Measurements from ENCODE around the gene SP110.

The SP110 gene

GRCh38 chr2:230184727-230185578, 34.8 kb downstream of the SP110 start:
- no peaks in the 10 kb centered on the region for H3K9me3 ChIP-seq (ENCODE audit: control insufficient read depth, low read depth, low read length)
- H3K4me1 ChIP-seq (ENCODE audit: control insufficient read depth, low read depth, low read length) = no peaks in the 10 kb centered on the region
- no peak overlapping the region for H3K4me3 ChIP-seq (ENCODE audit: low read length)
- no peaks in the 10 kb centered on the region for H3K36me3 ChIP-seq (ENCODE audit: control insufficient read depth, low read depth, low read length)
- no peak overlapping the region for H3K9ac ChIP-seq (ENCODE audit: low read length)
- H3K27me3 ChIP-seq (ENCODE audit: control insufficient read depth, insufficient read depth, low read length) = no peaks in the 10 kb centered on the region
- no peak overlapping the region for H3K27ac ChIP-seq (ENCODE audit: low read length)

DNA sequence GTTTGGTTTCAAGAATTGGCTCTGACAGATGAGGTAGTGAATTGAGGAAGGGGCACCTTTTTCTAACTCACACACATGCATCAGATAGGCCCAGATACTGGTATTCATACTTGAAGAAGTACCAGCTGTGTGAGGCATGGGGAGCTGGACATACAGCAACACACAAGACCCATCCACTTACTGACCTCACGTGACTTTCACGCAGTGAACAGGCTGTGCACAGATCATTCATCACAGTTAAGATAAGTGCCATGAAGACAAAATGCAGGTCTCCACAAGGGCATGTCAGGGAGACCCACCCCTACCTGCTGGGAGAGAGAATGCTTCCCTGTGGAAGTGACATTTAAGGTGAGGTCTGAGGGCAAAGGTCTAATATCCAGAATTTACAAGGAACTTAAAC, 38.6 kb downstream of the SP110 start:
- no peak overlapping the region for H3K4me3 ChIP-seq (ENCODE audit: low read length)

GRCh38 chr2:230179907-230180306, 39.9 kb downstream of the SP110 start:
- no peaks in the 10 kb centered on the region for H3K36me3 ChIP-seq (ENCODE audit: control insufficient read depth, low read depth, low read length)
- no peak overlapping the region for H3K4me3 ChIP-seq (ENCODE audit: low read length)
- H3K27ac ChIP-seq (ENCODE audit: low read length) = no peak overlapping the region
- no peaks in the 10 kb centered on the region for H3K27me3 ChIP-seq (ENCODE audit: control insufficient read depth, insufficient read depth, low read length)
- H3K9me3 ChIP-seq (ENCODE audit: control insufficient read depth, low read depth, low read length) = no peaks in the 10 kb centered on the region
- peaks cover 12% of the 10 kb centered on the region for H3K4me1 ChIP-seq (ENCODE audit: control insufficient read depth, low read depth, low read length)
- no peak overlapping the region for H3K9ac ChIP-seq (ENCODE audit: low read length)

More for the DNA sequence above, 38.6 kb downstream of the SP110 start:
- Histone ChIP-seq H3K9ac (ENCODE audit: low read length) (no peak overlapping the region), H3K4me1 (ENCODE audit: control insufficient read depth, low read depth, low read length) (peaks cover 12% of the 10 kb centered on the region), H3K27ac (ENCODE audit: low read length) (no peak overlapping the region), H3K9me3 (ENCODE audit: control insufficient read depth, low read depth, low read length) (no peaks in the 10 kb centered on the region), H3K27me3 (ENCODE audit: control insufficient read depth, insufficient read depth, low read length) (no peaks in the 10 kb centered on the region), H3K36me3 (ENCODE audit: control insufficient read depth, low read depth, low read length) (no peaks in the 10 kb centered on the region)

- H3K27ac ChIP-seq (ENCODE audit: low read length) = no peak overlapping the region
- peaks cover 12% of the 10 kb centered on the region for H3K4me1 ChIP-seq (ENCODE audit: control insufficient read depth, low read depth, low read length)
- H3K36me3 ChIP-seq (ENCODE audit: control insufficient read depth, low read depth, low read length) = no peaks in the 10 kb centered on the region
- no peaks in the 10 kb centered on the region for H3K27me3 ChIP-seq (ENCODE audit: control insufficient read depth, insufficient read depth, low read length)
- no peak overlapping the region for H3K9ac ChIP-seq (ENCODE audit: low read length)
- H3K4me3 ChIP-seq (ENCODE audit: low read length) = no peak overlapping the region
- no peaks in the 10 kb centered on the region for H3K9me3 ChIP-seq (ENCODE audit: control insufficient read depth, low read depth, low read length)
These were observed 41.0 kb downstream of the SP110 start for GRCh38 chr2:230178546-230179485.

- Histone ChIP-seq H3K4me1 (ENCODE audit: control insufficient read depth, low read depth, low read length) (peaks cover 12% of the 10 kb centered on the region), H3K36me3 (ENCODE audit: control insufficient read depth, low read depth, low read length) (no peaks in the 10 kb centered on the region), H3K27ac (ENCODE audit: low read length) (no peak overlapping the region), H3K4me3 (ENCODE audit: low read length) (no peak overlapping the region), H3K9ac (ENCODE audit: low read length) (no peak overlapping the region), H3K9me3 (ENCODE audit: control insufficient read depth, low read depth, low read length) (no peaks in the 10 kb centered on the region), H3K27me3 (ENCODE audit: control insufficient read depth, insufficient read depth, low read length) (no peaks in the 10 kb centered on the region)
These were observed 42.8 kb downstream of the SP110 start for GRCh38 chr2:230176996-230177395.

DNA sequence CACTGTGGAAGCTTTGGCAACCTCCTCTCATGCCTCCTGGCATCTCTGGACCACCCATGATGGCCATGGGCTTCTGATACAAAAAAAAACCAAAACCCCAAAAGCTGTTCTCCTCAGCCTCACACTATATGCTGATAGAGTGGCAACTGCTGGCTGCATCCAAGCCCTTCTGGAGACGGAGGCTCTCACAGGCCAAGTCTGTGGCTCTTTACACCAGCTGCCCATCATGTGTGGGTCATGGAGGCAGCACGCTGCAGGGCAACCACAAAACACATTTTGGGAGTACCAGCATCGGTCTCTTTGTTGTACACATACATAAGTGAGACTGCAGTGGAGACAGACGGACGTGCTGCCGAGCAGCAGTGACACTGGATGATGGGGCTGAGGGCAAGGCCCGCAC, 45.3 kb downstream of the SP110 start:
- Histone ChIP-seq H3K27ac (ENCODE audit: low read length) (no peak overlapping the region), H3K36me3 (ENCODE audit: control insufficient read depth, low read depth, low read length) (no peaks in the 10 kb centered on the region), H3K4me1 (ENCODE audit: control insufficient read depth, low read depth, low read length) (peaks cover 12% of the 10 kb centered on the region), H3K9me3 (ENCODE audit: control insufficient read depth, low read depth, low read length) (no peaks in the 10 kb centered on the region), H3K9ac (ENCODE audit: low read length) (no peak overlapping the region), H3K4me3 (ENCODE audit: low read length) (no peak overlapping the region), H3K27me3 (ENCODE audit: control insufficient read depth, insufficient read depth, low read length) (no peaks in the 10 kb centered on the region)

DNA sequence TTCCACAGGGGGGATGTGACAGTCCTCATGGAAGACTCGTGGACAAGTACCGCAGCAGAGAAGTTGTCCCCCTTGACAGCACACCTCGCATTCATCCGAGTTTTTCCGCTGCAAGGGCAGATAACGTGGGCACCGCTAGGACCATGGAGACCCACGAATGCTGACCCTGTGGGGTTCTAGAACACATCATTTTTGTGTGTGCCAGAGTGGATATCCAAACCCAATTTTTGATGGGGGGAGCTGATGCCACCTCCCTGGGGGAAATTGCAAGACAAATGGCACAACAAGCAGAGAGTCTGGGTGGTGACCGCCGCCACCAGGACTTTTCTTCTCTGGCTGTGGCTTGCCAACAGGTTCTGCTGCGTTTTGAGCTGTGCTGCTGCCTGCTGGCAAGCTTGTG, 46.9 kb downstream of the SP110 start:
- Histone ChIP-seq H3K36me3 (ENCODE audit: control insufficient read depth, low read depth, low read length) (no peaks in the 10 kb centered on the region), H3K9ac (ENCODE audit: low read length) (no peak overlapping the region), H3K27ac (ENCODE audit: low read length) (no peak overlapping the region), H3K9me3 (ENCODE audit: control insufficient read depth, low read depth, low read length) (no peaks in the 10 kb centered on the region), H3K27me3 (ENCODE audit: control insufficient read depth, insufficient read depth, low read length) (no peaks in the 10 kb centered on the region), H3K4me3 (ENCODE audit: low read length) (no peak overlapping the region), H3K4me1 (ENCODE audit: control insufficient read depth, low read depth, low read length) (no peaks in the 10 kb centered on the region)

GRCh38 chr2:230172156-230172555, 47.6 kb downstream of the SP110 start:
- H3K9me3 ChIP-seq (ENCODE audit: control insufficient read depth, low read depth, low read length) = no peaks in the 10 kb centered on the region
- no peaks in the 10 kb centered on the region for H3K27me3 ChIP-seq (ENCODE audit: control insufficient read depth, insufficient read depth, low read length)

DNA sequence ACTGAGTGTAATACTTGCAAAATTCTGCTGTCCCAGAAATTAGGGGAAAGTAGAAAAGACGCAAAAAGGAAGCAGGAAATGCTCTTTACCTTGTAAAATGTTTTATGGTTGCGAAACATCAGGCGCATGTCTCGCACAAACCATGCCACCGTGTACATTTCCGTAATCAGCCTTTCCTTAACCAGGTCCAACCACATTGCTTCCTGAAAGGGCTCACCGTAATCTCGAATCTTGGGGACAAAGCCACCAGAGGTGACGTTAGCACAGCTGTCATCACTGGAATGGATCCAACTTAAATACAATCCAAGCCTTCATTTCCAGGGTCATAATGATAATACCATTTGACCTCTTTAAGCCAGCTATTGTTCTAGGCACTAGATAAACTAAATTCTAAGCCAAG, 49.3 kb downstream of the SP110 start:
- Histone ChIP-seq H3K9me3 (ENCODE audit: control insufficient read depth, low read depth, low read length) (no peaks in the 10 kb centered on the region), H3K9ac (ENCODE audit: low read length) (no peak overlapping the region), H3K4me1 (ENCODE audit: control insufficient read depth, low read depth, low read length) (no peaks in the 10 kb centered on the region), H3K27me3 (ENCODE audit: control insufficient read depth, insufficient read depth, low read length) (no peaks in the 10 kb centered on the region), H3K36me3 (ENCODE audit: control insufficient read depth, low read depth, low read length) (no peaks in the 10 kb centered on the region), H3K27ac (ENCODE audit: low read length) (no peak overlapping the region), H3K4me3 (ENCODE audit: low read length) (no peak overlapping the region)

More at GRCh38 chr2:230172156-230172555, 47.6 kb downstream of the SP110 start:
- H3K4me3 ChIP-seq (ENCODE audit: low read length) = no peak overlapping the region
- H3K36me3 ChIP-seq (ENCODE audit: control insufficient read depth, low read depth, low read length) = no peaks in the 10 kb centered on the region
- no peak overlapping the region for H3K27ac ChIP-seq (ENCODE audit: low read length)
- H3K9ac ChIP-seq (ENCODE audit: low read length) = no peak overlapping the region
- no peaks in the 10 kb centered on the region for H3K4me1 ChIP-seq (ENCODE audit: control insufficient read depth, low read depth, low read length)

GRCh38 chr2:230166557-230167170, 53.1 kb downstream of the SP110 start:
- H3K4me3 ChIP-seq (ENCODE audit: low read length) = no peak overlapping the region
- no peaks in the 10 kb centered on the region for H3K36me3 ChIP-seq (ENCODE audit: control insufficient read depth, low read depth, low read length)
- H3K9ac ChIP-seq (ENCODE audit: low read length) = no peak overlapping the region
- no peaks in the 10 kb centered on the region for H3K9me3 ChIP-seq (ENCODE audit: control insufficient read depth, low read depth, low read length)
- no peaks in the 10 kb centered on the region for H3K4me1 ChIP-seq (ENCODE audit: control insufficient read depth, low read depth, low read length)
- no peak overlapping the region for H3K27ac ChIP-seq (ENCODE audit: low read length)
- no peaks in the 10 kb centered on the region for H3K27me3 ChIP-seq (ENCODE audit: control insufficient read depth, insufficient read depth, low read length)

DNA sequence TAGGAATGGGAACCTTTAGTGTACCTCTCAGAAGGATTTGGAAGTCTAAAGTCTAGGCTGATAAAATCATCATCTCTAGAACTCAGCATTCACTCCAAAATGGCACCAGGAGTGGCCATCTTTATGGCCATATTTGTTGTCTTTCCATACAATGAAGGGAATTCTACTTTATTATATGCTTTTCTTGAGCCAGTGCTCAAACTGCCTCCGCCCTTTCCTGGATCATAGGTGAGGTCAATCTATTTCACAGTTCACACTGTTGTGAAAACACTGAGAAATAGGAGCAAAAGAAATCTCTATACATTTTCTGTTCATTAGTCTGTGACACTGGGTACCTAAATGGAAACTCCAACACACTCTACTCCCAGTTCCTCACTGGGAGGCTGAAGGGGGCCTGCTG, 55.6 kb downstream of the SP110 start:
- Histone ChIP-seq H3K9me3 (ENCODE audit: control insufficient read depth, low read depth, low read length) (no peaks in the 10 kb centered on the region), H3K36me3 (ENCODE audit: control insufficient read depth, low read depth, low read length) (no peaks in the 10 kb centered on the region)

More for the DNA sequence above, 55.6 kb downstream of the SP110 start:
- Histone ChIP-seq H3K27ac (ENCODE audit: low read length) (no peak overlapping the region), H3K27me3 (ENCODE audit: control insufficient read depth, insufficient read depth, low read length) (no peaks in the 10 kb centered on the region), H3K4me1 (ENCODE audit: control insufficient read depth, low read depth, low read length) (peaks cover 4% of the 10 kb centered on the region), H3K4me3 (ENCODE audit: low read length) (no peak overlapping the region), H3K9ac (ENCODE audit: low read length) (no peak overlapping the region)
